NCI-H1436 (cell line): Measurements from ENCODE around the gene CPT1C.

ENCODE experiments used
- DNase-seq: peaks from one replicate; lab custom pipeline; 2025; lab: John Stamatoyannopoulos, UW

Gene CPT1C

DNA sequence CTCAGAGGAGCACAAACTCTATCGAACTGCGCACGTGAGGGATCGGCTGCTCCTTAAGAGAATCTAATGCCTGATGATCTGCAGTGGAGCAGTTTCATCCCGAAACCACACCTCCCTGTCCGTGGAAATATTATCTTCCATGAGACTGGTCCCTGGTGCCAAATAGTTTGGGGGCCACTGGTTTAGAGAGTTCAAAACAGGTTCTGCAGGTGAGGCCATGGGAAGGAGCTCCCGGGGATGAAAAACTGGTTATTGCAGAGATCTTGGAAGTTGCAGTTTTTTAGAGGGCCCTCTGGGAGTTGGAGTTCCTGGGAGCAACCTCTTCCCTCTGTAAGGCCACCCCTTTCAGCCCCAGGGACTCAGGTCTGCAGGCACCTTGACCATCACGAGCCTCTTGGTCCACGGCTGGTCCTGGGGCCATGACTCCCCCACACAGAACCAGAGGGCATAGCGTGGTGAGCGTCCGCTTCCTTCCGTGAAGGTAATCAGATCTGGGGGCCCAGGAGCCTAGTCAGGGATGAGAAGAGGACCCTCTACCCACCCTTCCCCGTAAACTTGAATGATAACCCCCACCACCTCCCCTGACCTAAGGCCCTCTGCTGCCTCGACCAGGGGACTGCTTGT is 30.5 kb upstream of the CPT1C start:
- no peak for DNase-seq

DNA sequence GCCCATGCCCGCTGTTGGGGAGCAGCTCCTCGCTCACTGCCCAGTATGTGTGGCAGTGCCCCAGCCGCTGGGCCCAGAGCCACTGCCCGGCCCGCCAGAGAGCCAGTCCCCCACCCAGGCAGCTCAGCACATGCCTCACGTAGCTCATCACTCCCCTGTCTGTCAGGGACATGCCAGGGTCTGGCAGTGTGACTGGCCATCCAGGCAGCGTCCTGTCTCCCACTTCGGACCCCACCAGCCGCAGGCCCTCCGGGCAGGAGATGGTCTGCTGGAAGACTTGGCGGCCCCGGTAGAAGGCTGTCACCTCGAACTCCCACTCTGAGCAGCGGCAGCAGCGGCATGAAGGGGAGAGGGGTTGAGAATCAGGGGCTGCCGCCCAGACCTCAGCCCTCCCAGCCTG is 28.9 kb upstream of the CPT1C start:
- DNase-seq = no peak

DNA sequence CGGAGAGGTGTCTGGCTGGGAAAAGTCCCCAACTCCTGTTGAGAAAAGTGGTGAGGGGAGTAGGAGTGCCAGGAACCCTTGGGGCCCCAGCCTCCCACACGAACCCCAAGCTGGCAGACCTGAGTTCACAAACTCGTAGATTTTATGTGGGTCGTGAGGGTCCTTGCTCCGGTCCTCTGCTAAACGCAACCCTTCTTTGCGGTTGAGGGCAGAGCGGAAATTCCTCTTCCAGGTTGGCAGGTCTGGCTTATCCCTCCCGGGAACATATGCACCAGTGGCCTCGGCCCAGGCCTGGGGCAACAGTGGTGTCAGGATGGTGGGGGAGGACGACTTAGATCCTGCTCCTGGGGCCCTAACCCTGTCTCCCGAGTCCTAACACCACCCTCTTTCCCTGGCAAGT is 27.7 kb upstream of the CPT1C start:
- DNase-seq = no peak

DNA sequence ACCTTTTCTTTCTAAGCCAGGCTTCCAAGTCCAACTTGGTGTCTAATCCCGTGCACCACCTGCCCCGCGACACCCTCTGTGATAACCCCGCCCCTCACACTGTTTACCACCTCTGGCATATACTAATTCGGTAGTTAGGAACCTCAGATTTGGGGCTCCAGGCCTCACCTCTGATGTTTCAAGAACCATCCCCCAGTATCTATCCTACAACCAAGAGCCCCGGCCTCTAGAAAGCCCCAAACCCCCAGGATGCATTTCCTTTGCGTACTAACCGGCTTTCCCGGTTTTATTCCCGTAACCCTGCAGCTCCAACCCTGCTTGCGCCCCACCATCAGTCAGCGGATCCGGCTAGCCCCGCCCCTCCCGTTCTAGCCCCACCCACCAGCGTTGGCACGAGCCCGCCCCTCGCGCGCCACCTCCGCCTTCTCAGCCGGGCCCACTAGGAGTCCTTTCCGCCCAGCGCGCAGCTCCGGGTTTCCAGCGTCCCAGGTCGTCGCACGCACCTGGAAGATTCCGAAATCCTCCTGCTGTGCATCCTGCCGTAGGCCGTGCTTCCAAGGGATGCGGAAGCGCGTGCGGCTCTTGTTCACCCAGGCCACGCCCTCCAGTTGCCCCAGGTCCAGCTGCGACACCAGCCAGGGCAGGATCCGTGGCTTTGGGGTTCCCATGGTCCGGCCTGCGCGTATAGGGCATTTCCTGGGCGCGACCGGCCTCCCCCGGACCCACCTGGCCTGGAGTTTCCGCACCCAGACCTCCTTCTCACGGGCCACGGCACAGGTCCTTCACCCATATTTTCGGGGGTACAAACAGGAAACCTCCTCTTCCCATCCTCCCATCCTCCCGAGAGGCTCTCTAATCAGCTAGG is 26.5 kb upstream of the CPT1C start:
- peak; percentile 86 for DNase-seq

DNA sequence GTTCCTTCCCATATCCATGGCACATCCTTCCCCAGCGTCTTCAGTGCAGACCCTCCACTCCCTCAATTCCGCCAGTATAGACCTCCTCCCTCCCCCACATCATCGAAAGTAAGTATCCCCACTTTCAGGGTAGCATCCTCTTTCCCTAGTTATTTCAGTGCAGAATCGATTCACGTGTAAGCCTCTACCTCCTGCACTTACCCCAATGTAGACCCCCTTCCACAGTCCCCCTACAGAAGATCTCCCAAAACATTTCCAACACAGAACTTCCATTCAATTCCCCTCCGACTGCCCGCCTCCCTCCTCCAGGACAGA is 25.9 kb upstream of the CPT1C start:
- no peak for DNase-seq

DNA sequence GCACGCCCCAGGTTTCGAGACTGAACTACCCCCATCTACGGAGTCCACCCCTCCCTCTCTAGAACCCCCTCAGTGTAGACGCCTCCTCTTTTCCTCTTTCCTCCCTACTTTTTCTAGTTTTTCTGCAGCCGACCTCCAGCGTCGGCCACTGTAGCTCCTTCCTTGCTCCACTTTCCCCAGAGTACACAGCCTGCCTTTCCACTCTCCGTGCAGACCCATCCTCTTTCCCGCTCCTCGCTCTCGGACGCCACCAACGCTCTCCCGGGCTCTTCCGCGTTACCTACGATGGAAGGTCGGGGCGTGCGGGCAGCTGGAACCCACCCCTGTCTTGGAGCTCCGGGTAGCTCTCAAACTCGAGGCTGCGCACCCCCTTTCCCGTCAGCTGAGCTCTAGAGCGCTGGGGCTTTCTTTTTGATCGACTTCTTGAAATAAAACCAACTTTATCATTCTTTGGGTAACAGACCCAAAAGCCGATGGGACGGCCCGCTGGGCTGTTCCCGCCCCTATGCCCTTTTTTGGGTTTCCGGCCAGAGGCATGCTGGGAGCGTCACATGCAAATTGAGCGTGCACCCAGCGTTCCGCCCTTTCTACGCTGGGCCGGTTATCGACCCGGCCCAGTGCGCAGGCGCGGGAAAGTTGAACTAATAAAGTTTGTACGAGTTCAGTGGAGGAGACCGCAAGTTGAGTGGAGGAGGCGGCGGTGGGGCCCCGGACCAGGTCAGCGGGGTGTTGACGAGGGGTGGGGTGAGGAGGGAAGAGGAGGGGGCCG is 25.4 kb upstream of the CPT1C start, which contains the start of the genes BCL2L12 and IRF3:
TSS of gene BCL2L12 (plus strand) at position 583 of the 769 bp plus-strand sequence. CDS start 760 bp downstream, outside the sequence.
TSS of gene IRF3 (minus strand) at position 507 of the 769 bp plus-strand sequence. CDS start 1,019 bp downstream, outside the sequence.
- peak; percentile 95 for DNase-seq

DNA sequence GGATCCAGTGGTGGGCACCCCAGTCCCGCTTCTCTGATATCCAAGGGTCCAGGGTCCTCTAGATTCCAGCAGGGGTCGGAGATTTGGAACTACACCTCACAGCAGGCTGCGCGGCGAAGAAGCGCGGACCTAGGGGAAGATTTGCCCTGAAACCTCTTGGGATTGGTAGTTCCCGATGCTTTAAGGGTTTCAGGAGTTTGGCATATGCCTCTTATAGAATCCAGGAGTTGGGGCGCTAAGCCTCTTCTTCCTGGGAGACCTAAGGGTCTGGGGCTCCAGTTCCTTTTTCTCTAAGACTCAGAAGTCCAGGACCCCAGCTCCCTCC is 24.8 kb upstream of the CPT1C start:
- no peak for DNase-seq

DNA sequence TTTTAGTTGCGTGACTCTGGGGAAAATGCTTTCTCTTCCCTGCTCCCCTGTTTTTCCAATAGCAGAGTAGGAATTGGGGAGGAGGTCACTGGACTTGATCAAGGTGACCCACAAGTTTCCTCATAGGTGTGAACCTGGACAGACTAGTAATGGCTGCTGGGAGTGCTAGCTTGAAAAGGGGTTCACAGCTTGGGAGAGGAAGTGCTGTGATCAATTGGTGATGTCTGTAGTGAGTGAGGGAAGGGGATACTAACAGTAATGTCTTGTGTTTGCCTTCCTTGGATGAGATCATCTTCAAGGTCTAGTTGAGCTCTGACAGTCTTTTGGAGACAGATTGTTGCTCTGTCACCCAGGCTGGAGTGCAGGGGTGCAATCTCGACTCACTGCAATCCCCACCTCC is 23.4 kb upstream of the CPT1C start:
- no peak for DNase-seq

DNA sequence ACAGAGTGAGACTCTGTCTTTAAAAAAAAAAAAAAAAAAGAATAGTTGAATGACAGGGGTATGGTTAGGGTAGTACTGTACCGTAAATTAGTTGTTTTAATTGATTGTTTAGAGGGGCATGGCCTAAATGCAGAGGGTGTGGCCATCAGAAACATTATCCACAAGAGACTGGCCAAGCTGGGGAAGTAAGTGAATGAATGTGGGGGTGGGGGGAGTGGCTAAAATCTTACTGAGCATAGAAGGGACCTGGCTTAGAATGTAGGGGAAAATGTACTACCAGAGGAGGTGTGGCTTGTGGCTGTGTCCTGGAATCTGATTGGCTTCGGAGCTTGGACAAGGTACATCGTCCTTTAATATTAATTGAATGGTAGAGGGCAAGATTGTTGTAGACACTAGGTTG is 21.4 kb upstream of the CPT1C start:
- DNase-seq = no peak

DNA sequence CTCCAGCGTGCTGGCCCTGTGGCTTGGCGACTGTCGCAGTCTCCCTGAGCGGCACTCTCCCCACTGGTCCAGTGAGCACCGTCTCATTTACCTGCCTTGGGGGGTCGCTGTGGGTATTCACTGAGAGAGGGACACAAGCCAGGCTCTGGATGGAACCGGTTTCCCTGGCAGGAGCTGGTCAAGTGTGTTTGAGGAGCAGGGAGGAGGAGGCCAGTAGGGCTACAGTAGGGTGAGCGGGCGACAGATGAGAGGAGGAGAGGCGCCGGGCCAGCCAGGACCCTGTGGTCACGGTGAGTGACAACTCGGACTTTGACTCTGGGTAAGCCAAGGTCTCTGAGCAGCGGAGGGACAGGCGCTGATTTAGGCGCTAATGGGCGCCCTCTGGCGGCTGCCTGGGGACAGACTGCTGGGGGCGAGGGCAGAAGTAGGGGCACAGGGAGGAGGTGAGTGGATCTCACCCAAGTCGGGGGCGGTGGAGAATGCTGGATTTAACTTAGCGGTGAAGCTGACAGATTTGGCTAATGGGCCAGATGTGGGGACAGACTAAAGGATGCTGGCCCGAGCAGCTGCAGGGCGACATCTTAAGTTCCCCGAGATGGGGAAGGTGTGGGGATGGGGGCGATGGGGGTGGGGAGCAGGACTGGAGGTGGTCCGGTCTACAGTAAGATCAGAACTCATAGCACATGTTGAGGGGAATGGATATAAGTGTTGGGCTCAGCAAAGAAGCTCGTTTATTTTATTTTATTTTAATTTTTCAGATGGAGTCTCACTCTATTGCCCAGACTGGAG is 18.6 kb upstream of the CPT1C start:
- peak; percentile 84 for DNase-seq

DNA sequence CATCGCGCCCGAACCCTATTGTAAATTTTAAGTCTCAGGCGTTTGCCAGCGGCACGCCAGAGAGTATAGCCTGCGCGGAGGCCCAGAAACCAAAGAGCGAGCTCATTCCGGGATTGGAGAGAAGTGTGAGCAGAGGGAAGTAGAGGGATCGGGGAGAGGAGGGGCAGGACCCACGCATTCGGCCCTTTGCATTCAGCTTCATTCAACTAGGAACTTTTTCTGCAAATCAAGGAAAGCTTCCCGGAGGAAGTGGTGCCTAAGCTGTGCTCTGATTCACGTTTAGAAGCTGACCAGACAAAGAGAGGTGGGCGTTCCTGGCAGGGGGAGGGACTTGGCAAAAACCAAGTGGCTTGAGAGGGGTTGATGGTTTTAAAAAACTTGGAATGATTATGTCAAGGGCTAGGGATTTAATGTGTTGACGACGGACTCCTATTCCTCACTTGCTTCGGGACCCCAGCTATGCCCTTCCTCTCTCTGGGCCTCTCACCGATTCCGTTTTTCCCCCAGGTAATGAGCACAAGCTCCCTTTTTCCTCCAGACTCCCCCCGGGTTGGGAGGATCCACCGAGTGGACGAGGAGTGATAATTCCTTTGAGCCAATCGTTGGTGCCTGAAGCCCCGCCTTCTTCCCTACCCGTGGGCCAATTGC is 14.7 kb upstream of the CPT1C start:
- DNase-seq = peak; percentile 95

DNA sequence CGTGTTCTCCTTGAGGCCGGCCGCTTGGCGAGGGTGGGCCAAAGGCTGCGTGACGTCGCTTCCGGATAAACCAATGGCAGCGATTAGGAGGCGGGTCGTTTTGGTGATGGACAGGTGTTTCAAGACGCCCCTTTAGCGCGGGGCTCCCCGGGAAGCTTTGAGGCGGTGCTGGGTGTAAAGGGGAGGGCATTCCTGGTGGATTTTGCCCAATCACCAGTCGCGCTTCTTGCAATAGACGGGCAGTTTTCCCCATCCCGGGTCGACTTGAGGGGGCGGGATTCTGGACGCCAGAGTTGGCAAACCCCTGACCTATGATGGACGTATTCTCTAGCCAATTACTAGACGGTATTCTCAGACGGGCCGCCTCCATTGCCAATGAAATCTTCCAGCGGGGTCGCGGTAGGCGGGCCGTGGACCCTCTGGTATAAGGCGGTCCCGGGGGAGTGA is 14.1 kb upstream of the CPT1C start:
- DNase-seq = peak; percentile 100

DNA sequence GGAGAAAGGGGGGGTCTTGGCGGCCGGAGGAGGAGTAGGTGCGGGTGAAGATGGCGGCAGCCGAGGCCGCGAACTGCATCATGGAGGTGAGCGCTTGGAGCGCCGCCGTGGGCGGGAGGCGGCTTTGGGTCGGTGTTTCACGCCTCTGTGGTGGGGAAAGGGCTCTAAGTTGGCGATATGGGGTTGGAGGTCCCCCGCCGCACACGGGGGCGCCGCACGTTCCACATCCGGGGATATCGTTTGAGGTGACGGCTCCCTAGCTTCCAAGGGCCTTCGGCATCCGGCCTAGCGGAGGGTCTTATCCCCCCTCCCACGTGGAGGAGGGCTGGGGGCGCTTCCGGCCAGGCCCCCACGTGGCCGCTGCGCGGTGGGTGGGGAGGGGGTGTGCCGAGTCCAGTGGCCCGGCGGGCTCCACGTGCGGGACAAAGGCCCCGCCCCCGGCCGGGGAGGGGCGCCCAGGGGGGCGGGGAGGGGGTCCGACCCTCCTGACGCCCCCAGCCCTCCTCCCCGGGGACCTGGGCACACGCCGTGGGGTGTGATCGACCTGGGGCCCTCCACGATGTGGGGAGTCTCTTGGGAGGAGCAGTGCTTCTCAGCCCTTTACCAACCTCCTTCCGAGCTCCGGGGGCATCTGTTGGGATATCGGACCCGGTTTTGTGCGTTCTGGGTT is 13.6 kb upstream of the CPT1C start, which contains the start of gene PRMT1:
TSS of gene PRMT1 (plus strand) at position 41 of the 670 bp plus-strand sequence. CDS start at position 51, 10 bp downstream.
- DNase-seq = peak; percentile 60

DNA sequence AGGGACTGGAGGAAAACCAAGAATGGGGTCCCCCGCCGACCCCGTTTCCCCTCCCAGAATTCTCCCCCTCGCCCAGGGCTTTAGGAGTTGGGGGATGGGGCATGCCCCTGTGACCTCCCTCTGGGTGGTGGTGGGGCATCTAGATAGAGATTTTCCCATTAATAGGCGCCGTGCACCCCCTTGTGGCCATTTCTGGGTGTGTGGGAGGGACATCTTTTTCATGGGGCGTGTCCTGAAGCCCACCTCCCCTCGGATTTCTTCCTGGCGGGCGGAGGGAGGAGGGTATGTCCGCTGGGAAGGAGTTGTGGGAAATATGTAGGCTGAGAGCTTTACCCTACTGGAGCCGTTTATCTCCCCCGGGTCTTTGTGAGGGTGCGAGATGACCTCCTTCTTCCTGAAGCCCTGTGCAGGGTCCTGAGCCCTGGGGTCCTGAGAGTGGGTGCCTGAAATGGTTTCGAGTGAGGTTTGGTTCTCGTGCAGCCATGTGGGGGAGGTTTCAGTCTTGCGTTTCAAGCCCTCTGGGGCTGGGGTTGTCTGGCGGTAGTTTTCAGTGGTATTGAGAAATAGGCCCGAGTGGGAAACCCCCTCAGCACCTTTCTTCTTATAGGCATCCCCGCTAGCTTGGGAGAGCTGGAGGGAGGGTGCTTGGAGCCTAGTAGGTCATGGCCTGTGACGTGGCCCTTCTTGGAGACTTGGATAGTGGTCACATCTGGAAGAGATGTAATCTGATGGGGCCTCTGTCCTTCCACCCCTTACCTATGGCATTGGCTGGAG is 12.8 kb upstream of the CPT1C start:
- peak; percentile 68 for DNase-seq

DNA sequence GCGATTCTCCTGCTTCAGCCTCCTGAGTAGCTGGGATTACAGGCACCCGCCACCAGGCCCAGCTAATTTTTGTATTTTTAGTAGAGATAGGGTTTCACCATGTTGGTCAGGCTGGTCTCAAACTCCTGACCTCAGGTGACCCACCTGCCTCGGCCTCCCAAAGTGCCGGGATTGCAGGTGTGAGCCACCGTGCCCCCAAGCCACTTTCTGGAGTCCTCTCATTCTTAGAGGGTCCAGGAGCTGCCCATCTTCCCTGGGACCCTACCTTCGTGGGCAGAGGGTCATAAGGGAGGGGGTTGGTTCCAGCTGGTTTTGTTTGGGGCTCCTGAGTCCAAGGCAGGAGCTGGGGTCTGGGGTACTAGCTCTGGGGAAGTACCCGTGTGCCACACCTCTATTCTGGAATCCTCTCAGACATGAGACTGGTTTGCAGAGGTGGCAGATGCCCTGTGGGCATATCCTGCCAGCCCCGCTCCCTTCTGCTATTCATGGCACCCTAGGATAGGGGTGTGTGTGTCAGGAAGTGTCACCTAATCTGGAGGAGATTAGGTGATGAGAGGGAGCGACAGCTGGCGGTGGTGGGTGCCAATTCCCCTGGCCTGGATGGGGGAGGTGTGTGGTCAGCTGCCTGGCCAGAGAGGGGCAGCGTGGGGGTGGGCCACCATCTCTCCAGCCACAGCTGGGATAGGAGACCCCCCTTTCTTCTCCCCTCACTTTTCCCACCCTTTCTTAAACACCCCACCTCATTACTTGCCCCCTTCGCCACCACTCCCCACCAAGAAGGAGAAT is 11.7 kb upstream of the CPT1C start:
- no peak for DNase-seq

DNA sequence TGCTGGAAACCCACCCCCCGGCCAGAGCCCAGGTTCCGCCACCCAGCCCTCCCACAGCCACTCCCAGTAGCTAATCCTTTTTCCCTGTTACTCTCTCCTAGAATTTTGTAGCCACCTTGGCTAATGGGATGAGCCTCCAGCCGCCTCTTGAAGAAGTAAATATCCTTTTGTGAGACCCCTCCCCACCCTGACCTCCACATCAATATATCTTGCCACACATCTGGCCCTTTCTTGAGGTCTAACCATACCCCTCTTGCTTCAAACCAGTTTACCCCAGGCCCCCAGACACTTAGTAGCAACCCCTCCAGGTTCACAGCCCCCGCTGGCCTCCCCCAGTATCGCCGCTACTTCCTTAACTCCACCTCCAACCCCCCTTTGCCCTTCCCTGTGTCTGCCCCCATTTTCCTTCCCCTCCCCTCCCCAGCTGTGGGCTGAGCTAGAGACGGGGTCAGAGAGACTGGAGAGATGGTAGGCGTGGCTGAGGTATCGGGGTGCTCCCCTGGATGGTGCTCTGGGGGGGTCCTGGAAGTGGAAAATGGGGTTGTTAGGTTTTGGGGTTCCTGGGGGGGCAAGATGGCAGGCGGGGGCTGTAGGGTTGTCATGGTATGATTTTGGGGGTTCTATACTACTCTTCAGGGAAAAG is 11.0 kb upstream of the CPT1C start:
- DNase-seq = no peak

DNA sequence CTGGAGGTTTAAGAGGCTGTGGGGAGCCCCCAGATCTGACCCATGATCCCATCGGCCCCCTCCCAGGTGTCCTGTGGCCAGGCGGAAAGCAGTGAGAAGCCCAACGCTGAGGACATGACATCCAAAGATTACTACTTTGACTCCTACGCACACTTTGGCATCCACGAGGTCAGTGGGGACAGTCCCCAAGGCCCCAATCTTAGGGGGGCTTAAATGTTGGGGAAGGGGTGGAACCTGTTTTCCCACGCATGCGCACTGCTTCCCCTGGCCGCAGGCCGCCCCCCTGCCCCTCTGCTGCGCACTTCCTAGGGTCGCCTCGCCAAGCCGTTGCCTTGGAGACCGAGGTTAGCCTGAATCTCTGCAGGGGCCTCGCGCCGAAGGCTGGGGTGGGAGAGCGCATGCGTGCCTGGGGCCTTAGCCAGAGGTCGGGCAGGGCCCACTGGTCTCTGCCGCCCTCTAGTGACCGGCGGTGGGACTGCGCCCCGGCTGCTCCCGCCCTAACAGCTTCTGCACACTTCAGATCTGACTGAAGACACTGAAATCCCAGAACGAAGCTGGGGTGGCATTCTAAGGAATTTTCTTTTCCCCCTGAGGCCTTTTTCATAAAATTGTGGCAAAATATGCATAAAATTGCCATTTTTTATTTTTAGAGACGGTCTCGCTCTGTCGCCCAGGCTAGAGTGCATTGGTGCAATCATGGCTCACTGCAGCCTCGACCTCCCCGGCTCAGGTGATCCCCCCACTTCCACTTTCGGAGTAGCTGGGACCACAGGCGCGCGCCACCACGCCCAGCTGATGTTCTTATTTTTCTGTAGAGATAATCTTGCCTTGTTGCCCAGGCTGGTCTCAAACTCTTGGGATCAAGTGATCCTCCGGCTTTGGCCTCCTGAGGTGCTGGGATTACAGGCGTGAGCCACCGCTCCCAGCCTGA is 10.2 kb upstream of the CPT1C start:
- peak; percentile 92 for DNase-seq

DNA sequence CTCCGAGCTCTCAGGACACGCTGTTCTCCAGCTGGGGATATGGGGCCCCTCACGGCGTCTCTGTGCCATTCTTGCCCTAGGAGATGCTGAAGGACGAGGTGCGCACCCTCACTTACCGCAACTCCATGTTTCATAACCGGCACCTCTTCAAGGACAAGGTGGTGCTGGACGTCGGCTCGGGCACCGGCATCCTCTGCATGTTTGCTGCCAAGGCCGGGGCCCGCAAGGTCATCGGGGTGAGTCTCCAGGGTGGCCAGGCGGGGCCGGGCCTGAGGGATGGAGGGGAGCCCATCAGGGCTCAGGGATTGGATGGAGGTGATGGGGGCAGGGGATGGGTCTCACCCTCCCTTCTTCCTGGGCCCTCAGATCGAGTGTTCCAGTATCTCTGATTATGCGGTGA is 9.1 kb upstream of the CPT1C start:
- no peak for DNase-seq
